ENCODE data around the gene SCGN. TPM values are rescaled to one million over a fixed set of nuclear protein-coding genes. Genes with fewer than 3 reads are reported as not detected.

SCGN gene
- total and polyA plus RNA-seq, 2 of the 13 experiments (the other 11 are each of a cell fraction or from before 2014, with no cell fraction given): 2.9 to 29.0 TPM

- ATAC-seq (peak; percentile 69), DNase-seq (ENCODE audit: low spot score) (peak; percentile 15), FAIRE-seq (no peak)
- CTCF ChIA-PET (ENCODE audit: low intra/inter-chr PET ratio, low total read pairs): no interaction called here
- Histone ChIP-seq H3K9me3 (ENCODE audit: low read length) (no peaks in the 10 kb centered on the region), H3K9ac (ENCODE audit: insufficient read depth, low read depth, low read length) (peak overlapping the region; percentile 42), H3K4me2 (ENCODE audit: low read depth, low read length) (peak overlapping the region; percentile 77), H3K27ac (ENCODE audit: extremely low read length, insufficient read depth, low read length) (peak overlapping the region; percentile 70), H3K4me1 (ENCODE audit: insufficient read depth, low read length) (peaks cover 61% of the 10 kb centered on the region), H3K79me2 (ENCODE audit: insufficient read depth, low read length) (no peaks in the 10 kb centered on the region), H3K4me3 (replicated peaks in 1 of 3; ENCODE audit: insufficient read depth in 1 of 3, low read depth in 2 of 3, low read length in 3 of 3) (peak overlapping the region in 2 of 3 experiments; percentile 31 to 54; a peak in 4 of 6 replicates), H2AFZ (ENCODE audit: low read length) (no peak overlapping the region), H3K36me3 (replicated peaks in 1 of 2; ENCODE audit: control insufficient read depth in 1 of 2, insufficient read depth in 2 of 2, low read length in 2 of 2) (no peaks in the 10 kb centered on the region), H4K20me1 (ENCODE audit: insufficient read depth, low read length) (no peaks in the 10 kb centered on the region), H3K27me3 (ENCODE audit: control insufficient read depth in 1 of 2, insufficient read depth in 2 of 2, low read length in 2 of 2) (no peaks in the 10 kb centered on the region)
- in situ Hi-C loops (cut with HindIII; ENCODE audit: extremely low pct_ligation_motif_present, low pct_unique_long_range_greater_than_20kb): no loop called here
- POLR2A ChIA-PET: interaction anchor here (1.5 kb wide), 1 partner anchor 245 kb away, joined by 3 read pairs; no protein-coding TSS in a partner anchor
- intact Hi-C loops (cut with micrococcal nuclease; ENCODE audit: unreplicated experiment): loop anchor here (1.0 to 2.0 kb wide), 2 partner anchors 27 to 151 kb away; no protein-coding TSS in a partner anchor
- BruUV-seq (replicated peaks): no TSS peak
- no peak for TF ChIP-seq ZFP62 (CRISPR knock-in tag; IDR thresholded peaks at IDR 0.05)
- no peak for TF ChIP-seq GABPB1 (CRISPR knock-in tag; IDR thresholded peaks at IDR 0.05)
- TF ChIP-seq MAF1 (CRISPR knock-in tag; IDR thresholded peaks at IDR 0.05; ENCODE audit: borderline replicate concordance): no peak
- TF ChIP-seq FOXP4 (CRISPR knock-in tag; IDR thresholded peaks at IDR 0.05): no peak
- no peak for TF ChIP-seq ARNT2 (CRISPR knock-in tag; IDR thresholded peaks at IDR 0.05; ENCODE audit: low read depth)
- TF ChIP-seq FOXC1 (CRISPR knock-in tag; IDR thresholded peaks at IDR 0.05; ENCODE audit: borderline replicate concordance): no peak
- TF ChIP-seq RARA (CRISPR knock-in tag; IDR thresholded peaks at IDR 0.05): no peak
- no peak for TF ChIP-seq SSRP1 (CRISPR knock-in tag; IDR thresholded peaks at IDR 0.05)
- TF ChIP-seq ZNF616 (CRISPR knock-in tag; IDR thresholded peaks at IDR 0.05; ENCODE audit: low read depth): no peak
- TF ChIP-seq CEBPB (IDR thresholded peaks at IDR 0.05; ENCODE audit: borderline replicate concordance, low read depth, low read length): peak; percentile 57; the same call in 1 of the 2 replicates
- no peak for TF ChIP-seq ZNF160 (CRISPR knock-in tag; IDR thresholded peaks at IDR 0.05)
- 0 out of 2 replicates have a peak, but pooled peaks have one; percentile 7 for TF ChIP-seq ZNF503 (CRISPR knock-in tag; IDR thresholded peaks at IDR 0.05)
- no peak for TF ChIP-seq SUZ12 (IDR thresholded peaks at IDR 0.05; ENCODE audit: low read depth, low read length)
- no peak for TF ChIP-seq STAG1 (CRISPR knock-in tag; IDR thresholded peaks at IDR 0.05)
- TF ChIP-seq THRA (CRISPR knock-in tag; IDR thresholded peaks at IDR 0.05; ENCODE audit: borderline replicate concordance): peak; percentile 90; the same call in 1 of the 2 replicates
- no peak for TF ChIP-seq SNAI1 (CRISPR knock-in tag; IDR thresholded peaks at IDR 0.05; ENCODE audit: borderline replicate concordance)
- no peak for TF ChIP-seq ZC3H13 (CRISPR knock-in tag; IDR thresholded peaks at IDR 0.05)
- TF ChIP-seq ZNF557 (CRISPR knock-in tag; IDR thresholded peaks at IDR 0.05): no peak
- TF ChIP-seq ZNF253 (CRISPR knock-in tag; IDR thresholded peaks at IDR 0.05; ENCODE audit: borderline replicate concordance): no peak
- no peak for TF ChIP-seq ATAD3A (CRISPR knock-in tag; IDR thresholded peaks at IDR 0.05)
- TF ChIP-seq ZFP36L1 (CRISPR knock-in tag; IDR thresholded peaks at IDR 0.05): 0 out of 2 replicates have a peak, but pooled peaks have one; percentile 58
- no peak for TF ChIP-seq ZNF839 (CRISPR knock-in tag; IDR thresholded peaks at IDR 0.05; ENCODE audit: borderline replicate concordance)
Measured at GRCh38 chr6:25748049-25748448, 96.0 kb downstream of the SCGN start.
